Breast epithelium (tissue), 3 donors: ENCODE results near the gene TSPAN32.

Source experiments
- POLR2AphosphoS5 ChIP-seq, 3 donors: sonication (generic); formaldehyde crosslinking; IDR thresholded peaks; one replicate each; pipeline ENCODE4 v1.6.1; 2017; ENCODE audit warnings: antibody characterized with exemption in 3 of 3
- TF ChIP-seq, protein P1 (sequence below), 3 donors: fragments of 450-650 bp; IDR thresholded peaks; one replicate each; pipeline ENCODE4 v1.5.1; 2016 to 2017; ENCODE audit warnings: antibody characterized with exemption in 3 of 3, mild to moderate bottlenecking in 3 of 3, moderate library complexity in 3 of 3

DNA sequence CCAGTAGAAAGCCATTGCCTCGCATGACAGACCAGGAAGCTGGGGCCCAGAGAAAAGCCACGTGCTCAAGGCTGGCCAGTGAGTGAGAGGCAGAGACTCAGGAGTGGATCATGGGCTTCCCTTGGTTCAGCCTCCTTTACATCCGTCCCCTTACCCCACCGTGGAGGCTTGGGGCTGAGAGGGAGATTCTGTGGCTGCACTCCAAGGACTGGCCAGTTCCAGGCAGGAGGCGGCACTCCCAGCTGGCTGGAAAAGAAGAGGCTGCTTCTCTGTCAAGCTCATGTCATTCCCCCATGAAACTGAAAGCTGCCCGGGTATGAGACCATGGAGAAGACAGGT is 24.8 kb upstream of the TSPAN32 start:
- TF ChIP-seq POLR2AphosphoS5 (IDR thresholded peaks at IDR 0.05), result no peak
- TF ChIP-seq, protein P1, sequence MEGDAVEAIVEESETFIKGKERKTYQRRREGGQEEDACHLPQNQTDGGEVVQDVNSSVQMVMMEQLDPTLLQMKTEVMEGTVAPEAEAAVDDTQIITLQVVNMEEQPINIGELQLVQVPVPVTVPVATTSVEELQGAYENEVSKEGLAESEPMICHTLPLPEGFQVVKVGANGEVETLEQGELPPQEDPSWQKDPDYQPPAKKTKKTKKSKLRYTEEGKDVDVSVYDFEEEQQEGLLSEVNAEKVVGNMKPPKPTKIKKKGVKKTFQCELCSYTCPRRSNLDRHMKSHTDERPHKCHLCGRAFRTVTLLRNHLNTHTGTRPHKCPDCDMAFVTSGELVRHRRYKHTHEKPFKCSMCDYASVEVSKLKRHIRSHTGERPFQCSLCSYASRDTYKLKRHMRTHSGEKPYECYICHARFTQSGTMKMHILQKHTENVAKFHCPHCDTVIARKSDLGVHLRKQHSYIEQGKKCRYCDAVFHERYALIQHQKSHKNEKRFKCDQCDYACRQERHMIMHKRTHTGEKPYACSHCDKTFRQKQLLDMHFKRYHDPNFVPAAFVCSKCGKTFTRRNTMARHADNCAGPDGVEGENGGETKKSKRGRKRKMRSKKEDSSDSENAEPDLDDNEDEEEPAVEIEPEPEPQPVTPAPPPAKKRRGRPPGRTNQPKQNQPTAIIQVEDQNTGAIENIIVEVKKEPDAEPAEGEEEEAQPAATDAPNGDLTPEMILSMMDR (IDR thresholded peaks at IDR 0.05), result no peak
